Stomach smooth muscle (tissue), 2 donors: ENCODE measurements around the gene TRIP13.
A peak's percentile ranks its signal among the peaks of the same experiment; 100 is the strongest.

ENCODE experiments used
- H3K27ac ChIP-seq: one replicate; pipeline ENCODE4 v1.7.0; 2013; ENCODE audit warnings: mild to moderate bottlenecking, low read length, inconsistent platforms
- H3K27me3 ChIP-seq, 2 donors: one replicate each; pipeline ENCODE4 v1.7.0; 2013; ENCODE audit warnings: low read length in 2 of 2; ENCODE audit not compliant: insufficient read depth in 2 of 2, control insufficient read depth in 1 of 2
- H3K36me3 ChIP-seq, 2 donors: one replicate each; pipeline ENCODE4 v1.7.0; 2013; ENCODE audit warnings: low read length in 2 of 2; ENCODE audit not compliant: control insufficient read depth in 2 of 2, insufficient read depth in 2 of 2
- H3K4me1 ChIP-seq: one replicate; pipeline ENCODE4 v1.7.0; 2013; ENCODE audit warnings: low read length; ENCODE audit not compliant: control insufficient read depth, insufficient read depth
- H3K4me3 ChIP-seq, 2 donors: one replicate each; pipeline ENCODE4 v1.7.0; 2013; ENCODE audit warnings: low read length in 2 of 2
- H3K9ac ChIP-seq, 2 donors: one replicate each; pipeline ENCODE4 v1.7.0; 2013; ENCODE audit warnings: low read length in 2 of 2, mild to moderate bottlenecking in 1 of 2
- H3K9me3 ChIP-seq, 2 donors: one replicate each; pipeline ENCODE4 v1.7.0; 2013; ENCODE audit warnings: low read length in 2 of 2; ENCODE audit not compliant: control insufficient read depth in 2 of 2
- donor health status: healthy.
- donor health status: Pancreatic carcinoma.

TRIP13 gene

DNA sequence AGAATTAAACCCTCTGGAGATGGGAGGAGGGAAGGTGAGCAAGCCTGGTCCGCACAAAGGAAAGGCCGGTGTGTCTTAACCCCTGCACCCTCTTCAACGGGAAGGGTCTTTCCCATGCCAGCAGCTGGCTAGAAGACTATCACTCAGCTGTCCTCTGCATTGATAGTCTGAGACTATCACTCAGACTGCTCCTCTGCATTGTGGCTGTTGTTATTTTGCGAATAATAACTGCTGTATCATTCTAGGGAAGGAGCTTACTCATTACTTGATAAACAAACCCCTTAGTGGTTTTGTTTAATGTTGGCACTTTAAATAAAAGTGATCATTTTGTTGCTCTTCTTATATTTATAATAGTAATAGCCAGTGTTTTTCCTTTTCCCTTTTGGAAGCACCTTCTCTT, 8.1 kb downstream of the TRIP13 start:
- H3K4me1 ChIP-seq: no peaks in the 10 kb centered on the region
- no peaks in the 10 kb centered on the region for H3K9me3 ChIP-seq
- no peaks in the 10 kb centered on the region for H3K27me3 ChIP-seq
- no peak overlapping the region for H3K27ac ChIP-seq
- H3K9ac ChIP-seq: no peak overlapping the region
- no peak overlapping the region for H3K4me3 ChIP-seq
- no peaks in the 10 kb centered on the region for H3K36me3 ChIP-seq

GRCh38 chr5:902129-902916, 9.6 kb downstream of the TRIP13 start:
- Histone ChIP-seq H3K4me3 (no peak overlapping the region), H3K27me3 (no peaks in the 10 kb centered on the region), H3K9ac (peak overlapping the region in 1 of 2 donors; percentile 9), H3K4me1 (no peaks in the 10 kb centered on the region), H3K36me3 (no peaks in the 10 kb centered on the region), H3K27ac (no peak overlapping the region), H3K9me3 (no peaks in the 10 kb centered on the region)

DNA sequence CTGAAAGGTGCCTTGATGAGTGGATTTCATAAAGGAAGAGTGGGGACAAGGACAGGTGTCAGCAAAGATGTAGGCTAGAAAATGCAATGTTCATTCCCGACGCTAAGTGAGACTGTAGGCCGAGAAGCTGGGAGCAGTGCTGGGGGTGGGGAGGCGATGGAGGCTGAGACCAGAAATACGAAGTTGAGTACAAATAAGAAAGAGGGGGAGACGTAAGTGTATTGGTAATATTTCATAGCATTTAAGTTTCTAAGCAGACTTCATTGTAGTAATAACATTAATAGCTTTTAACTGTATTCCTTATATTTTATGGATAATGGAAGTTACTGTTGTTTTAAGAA, 11.0 kb downstream of the TRIP13 start:
- Histone ChIP-seq H3K4me3 (no peak overlapping the region), H3K9ac (no peak overlapping the region), H3K4me1 (no peaks in the 10 kb centered on the region), H3K27me3 (no peaks in the 10 kb centered on the region), H3K9me3 (no peaks in the 10 kb centered on the region), H3K36me3 (no peaks in the 10 kb centered on the region), H3K27ac (no peak overlapping the region)

DNA sequence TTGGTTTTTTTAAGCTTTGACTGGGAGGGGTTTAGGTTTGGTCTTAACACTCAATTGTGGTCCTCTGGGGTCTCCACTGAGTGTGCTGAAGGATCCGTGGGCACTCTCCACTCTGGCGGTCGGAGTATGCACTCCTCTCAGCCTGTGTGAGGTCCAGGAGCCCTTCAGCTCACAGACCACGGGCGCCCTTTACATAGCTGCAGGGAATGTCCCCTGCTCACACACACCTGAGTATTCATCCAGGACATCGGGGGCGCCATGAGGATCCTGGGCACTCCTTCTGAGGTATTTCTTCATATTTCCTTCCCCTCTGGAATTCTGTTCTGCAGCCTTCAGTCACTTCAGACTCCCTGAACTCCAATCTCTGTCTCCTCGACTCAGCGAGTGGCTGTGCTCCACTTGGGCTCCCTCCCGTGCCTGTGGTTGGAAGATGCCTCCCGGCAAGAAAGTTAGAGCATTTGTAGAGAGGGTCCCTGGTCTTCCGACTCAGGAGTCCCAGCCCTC, 12.5 kb downstream of the TRIP13 start:
- Histone ChIP-seq H3K27ac (no peak overlapping the region), H3K9me3 (no peaks in the 10 kb centered on the region), H3K4me1 (no peaks in the 10 kb centered on the region), H3K9ac (no peak overlapping the region), H3K4me3 (no peak overlapping the region), H3K27me3 (no peaks in the 10 kb centered on the region), H3K36me3 (no peaks in the 10 kb centered on the region)

- H3K36me3 ChIP-seq: no peaks in the 10 kb centered on the region
- H3K4me1 ChIP-seq: no peaks in the 10 kb centered on the region
- H3K9ac ChIP-seq: no peak overlapping the region
- H3K27me3 ChIP-seq: no peaks in the 10 kb centered on the region
- H3K4me3 ChIP-seq: no peak overlapping the region
- no peaks in the 10 kb centered on the region for H3K9me3 ChIP-seq
- no peak overlapping the region for H3K27ac ChIP-seq
Measured at GRCh38 chr5:907366-907910, 14.8 kb downstream of the TRIP13 start.

DNA sequence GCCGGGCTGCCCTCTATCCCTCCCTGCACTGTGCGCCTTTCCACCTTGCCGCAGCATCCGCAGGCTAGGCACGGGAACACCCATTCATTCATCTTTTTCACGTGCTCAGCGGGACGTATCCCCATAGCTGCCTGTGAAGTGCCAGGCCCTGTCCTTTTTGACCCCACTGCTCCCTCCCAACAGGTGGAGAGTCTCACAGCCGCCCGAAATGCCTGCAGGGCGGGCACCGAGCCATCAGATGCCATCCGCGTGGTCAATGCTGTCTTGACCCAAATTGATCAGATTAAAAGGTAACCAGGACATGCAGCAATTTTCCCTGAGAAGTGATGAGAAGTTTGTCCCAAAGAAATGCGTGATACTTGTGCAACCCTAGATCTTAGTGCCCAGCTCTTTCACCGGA, 15.5 kb downstream of the TRIP13 start:
- Histone ChIP-seq H3K27me3 (no peaks in the 10 kb centered on the region), H3K9ac (no peak overlapping the region), H3K27ac (no peak overlapping the region), H3K36me3 (no peaks in the 10 kb centered on the region), H3K9me3 (no peaks in the 10 kb centered on the region), H3K4me1 (no peaks in the 10 kb centered on the region), H3K4me3 (no peak overlapping the region)

- no peaks in the 10 kb centered on the region for H3K4me1 ChIP-seq
Measured at GRCh38 chr5:909086-909485, 16.4 kb downstream of the TRIP13 start.

DNA sequence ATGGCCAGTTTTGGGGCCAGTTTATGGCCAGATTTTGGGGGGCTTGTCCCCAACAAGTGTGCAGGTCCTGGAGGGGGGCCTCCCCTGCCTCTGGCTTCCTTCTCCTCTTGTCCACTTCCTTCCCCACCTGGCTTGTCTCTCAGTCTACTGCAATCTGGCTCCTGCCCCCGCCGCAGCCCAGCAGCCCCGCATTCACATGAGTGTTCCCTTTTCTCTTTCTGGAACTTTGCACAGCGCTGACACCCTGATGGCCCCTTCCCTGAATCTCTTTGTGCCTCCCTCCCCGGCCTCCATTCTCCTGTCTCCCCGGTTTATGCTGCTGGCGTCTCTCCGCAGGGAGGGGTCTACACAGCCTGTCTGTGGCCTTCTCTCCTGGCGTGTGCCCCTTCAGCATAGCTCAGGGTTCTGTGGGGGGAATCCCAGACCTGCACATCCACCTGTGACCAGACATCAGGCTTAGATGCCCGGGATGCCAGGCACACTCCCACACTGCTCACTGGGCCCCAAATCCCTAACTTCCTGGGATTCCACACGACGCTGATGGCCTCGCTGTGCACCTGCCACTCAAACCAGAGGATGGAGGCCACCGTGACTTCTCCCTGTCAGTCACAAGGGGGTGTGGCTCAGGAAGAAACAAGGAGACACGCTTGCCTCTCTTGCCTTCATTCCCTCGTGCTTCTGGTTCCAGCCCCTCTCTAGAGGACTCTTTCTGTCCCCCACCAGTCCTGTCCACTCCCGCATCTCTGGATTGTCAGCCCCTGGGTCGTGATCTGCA, 17.5 kb downstream of the TRIP13 start:
- H3K4me3 ChIP-seq: no peak overlapping the region
- H3K36me3 ChIP-seq: no peaks in the 10 kb centered on the region
- H3K27me3 ChIP-seq: no peaks in the 10 kb centered on the region
- no peak overlapping the region for H3K9ac ChIP-seq
- no peak overlapping the region for H3K27ac ChIP-seq
- H3K4me1 ChIP-seq: no peaks in the 10 kb centered on the region
- H3K9me3 ChIP-seq: no peaks in the 10 kb centered on the region

More at GRCh38 chr5:909086-909485, 16.4 kb downstream of the TRIP13 start:
- Histone ChIP-seq H3K4me3 (no peak overlapping the region), H3K27me3 (no peaks in the 10 kb centered on the region), H3K9me3 (no peaks in the 10 kb centered on the region), H3K36me3 (no peaks in the 10 kb centered on the region), H3K27ac (no peak overlapping the region), H3K9ac (no peak overlapping the region)

- H3K9me3 ChIP-seq: no peaks in the 10 kb centered on the region
- no peak overlapping the region for H3K27ac ChIP-seq
- no peaks in the 10 kb centered on the region for H3K36me3 ChIP-seq
Measured at GRCh38 chr5:910769-911160, 18.1 kb downstream of the TRIP13 start.

GRCh38 chr5:911601-912000, 18.9 kb downstream of the TRIP13 start:
- Histone ChIP-seq H3K9ac (no peak overlapping the region), H3K27ac (no peak overlapping the region), H3K27me3 (no peaks in the 10 kb centered on the region), H3K4me3 (no peak overlapping the region), H3K4me1 (no peaks in the 10 kb centered on the region), H3K9me3 (no peaks in the 10 kb centered on the region), H3K36me3 (no peaks in the 10 kb centered on the region)

More at GRCh38 chr5:910769-911160, 18.1 kb downstream of the TRIP13 start:
- H3K4me1 ChIP-seq: no peaks in the 10 kb centered on the region
- no peak overlapping the region for H3K9ac ChIP-seq
- H3K4me3 ChIP-seq: no peak overlapping the region
- no peaks in the 10 kb centered on the region for H3K27me3 ChIP-seq
